ENCODE data around the gene METTL18. TPM values are rescaled to one million over a fixed set of nuclear protein-coding genes. Genes with fewer than 3 reads are reported as not detected.

METTL18 gene
- total RNA-seq, 3 donors from 2014 or later: 4.4 to 8.2 (median 6.5) TPM

DNA sequence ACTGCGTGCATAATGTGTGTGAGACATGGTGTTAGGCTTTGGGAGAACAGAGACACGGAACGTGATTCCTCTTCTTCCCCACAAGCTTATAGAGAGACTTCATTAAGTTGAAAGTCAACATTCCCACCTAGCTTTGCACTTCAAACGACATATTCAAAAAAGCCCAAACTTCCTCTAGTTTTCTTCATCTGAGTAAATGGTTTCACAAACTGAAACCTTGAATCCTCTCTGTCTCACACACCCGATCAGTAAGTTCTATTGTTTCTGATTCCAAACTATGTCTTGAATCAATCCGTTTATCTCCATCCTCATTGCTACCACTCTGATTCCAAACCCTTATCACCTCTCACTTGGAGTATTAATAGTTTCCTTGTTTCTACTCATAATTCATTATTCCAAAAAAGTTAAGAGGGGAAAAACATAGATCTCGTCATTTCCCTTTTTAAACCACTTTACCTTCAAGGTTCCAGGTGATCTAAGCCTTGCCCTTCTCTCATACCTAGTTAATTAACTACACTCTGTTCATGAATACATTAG lies 1.6 kb upstream of the METTL18 start:
- TF ChIP-seq, protein P1, sequence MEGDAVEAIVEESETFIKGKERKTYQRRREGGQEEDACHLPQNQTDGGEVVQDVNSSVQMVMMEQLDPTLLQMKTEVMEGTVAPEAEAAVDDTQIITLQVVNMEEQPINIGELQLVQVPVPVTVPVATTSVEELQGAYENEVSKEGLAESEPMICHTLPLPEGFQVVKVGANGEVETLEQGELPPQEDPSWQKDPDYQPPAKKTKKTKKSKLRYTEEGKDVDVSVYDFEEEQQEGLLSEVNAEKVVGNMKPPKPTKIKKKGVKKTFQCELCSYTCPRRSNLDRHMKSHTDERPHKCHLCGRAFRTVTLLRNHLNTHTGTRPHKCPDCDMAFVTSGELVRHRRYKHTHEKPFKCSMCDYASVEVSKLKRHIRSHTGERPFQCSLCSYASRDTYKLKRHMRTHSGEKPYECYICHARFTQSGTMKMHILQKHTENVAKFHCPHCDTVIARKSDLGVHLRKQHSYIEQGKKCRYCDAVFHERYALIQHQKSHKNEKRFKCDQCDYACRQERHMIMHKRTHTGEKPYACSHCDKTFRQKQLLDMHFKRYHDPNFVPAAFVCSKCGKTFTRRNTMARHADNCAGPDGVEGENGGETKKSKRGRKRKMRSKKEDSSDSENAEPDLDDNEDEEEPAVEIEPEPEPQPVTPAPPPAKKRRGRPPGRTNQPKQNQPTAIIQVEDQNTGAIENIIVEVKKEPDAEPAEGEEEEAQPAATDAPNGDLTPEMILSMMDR (IDR thresholded peaks at IDR 0.05): no peak
- H3K36me3 ChIP-seq (ENCODE audit: low read depth): no peaks in the 10 kb centered on the region
- DNase-seq: no peak
- no peak for ATAC-seq
- H3K4me1 ChIP-seq (ENCODE audit: low read depth): peaks cover 20% of the 10 kb centered on the region
- intact Hi-C loops (cut with DNase I, micrococcal nuclease): no loop called here
- no peaks in the 10 kb centered on the region for H3K9me3 ChIP-seq
- H3K4me3 ChIP-seq: no peak overlapping the region

DNA sequence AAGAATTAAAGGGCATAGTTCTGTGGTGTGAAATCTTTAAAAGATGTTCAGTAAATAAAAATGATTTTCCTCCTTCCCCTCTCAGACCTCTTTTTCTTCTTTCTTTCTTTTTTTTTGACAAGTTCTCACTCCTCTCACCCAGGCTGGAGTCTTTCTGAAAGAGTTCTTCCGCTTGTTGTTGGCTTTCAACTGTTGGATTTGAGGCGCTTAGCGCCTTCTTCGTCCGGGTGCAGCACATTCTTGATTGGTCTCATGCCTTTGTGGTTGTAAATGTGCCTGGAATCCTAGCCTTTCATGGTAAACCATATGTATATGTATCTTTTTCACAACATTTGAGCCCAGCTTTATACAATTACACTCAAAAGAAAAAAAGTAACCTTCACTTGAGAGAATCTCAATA lies 980 bp upstream of the METTL18 start:
- H3K9me3 ChIP-seq: no peaks in the 10 kb centered on the region
- no peak for ATAC-seq
- TF ChIP-seq, protein P1 (IDR thresholded peaks at IDR 0.05): no peak
- DNase-seq: no peak
- intact Hi-C loops (cut with DNase I, micrococcal nuclease): no loop called here
- H3K4me3 ChIP-seq: no peak overlapping the region
- H3K36me3 ChIP-seq (ENCODE audit: low read depth): no peaks in the 10 kb centered on the region
- H3K4me1 ChIP-seq (ENCODE audit: low read depth): peaks cover 20% of the 10 kb centered on the region

DNA sequence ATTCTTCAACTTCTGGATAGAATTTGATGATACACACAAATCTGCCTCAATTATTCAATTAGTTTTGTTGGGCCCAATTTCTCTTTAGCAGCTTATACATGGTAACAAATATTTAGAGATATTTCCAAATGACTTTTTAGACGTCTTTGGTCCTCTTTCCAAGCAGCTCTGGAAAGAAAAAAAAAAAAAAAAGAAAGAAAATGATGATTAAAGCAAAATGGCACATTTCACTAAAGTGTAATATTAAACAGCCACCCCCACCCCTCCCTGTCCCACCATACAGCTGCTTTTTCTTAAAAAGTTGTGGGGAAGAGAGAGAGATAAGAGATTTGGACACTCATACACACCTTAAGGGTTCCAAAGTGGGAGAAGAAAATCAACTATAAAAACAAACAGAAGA lies 977 bp downstream of the METTL18 start:
- ATAC-seq: no peak
- Histone ChIP-seq H3K36me3 (ENCODE audit: low read depth) (no peaks in the 10 kb centered on the region), H3K9me3 (no peaks in the 10 kb centered on the region), H3K4me3 (no peak overlapping the region), H3K4me1 (ENCODE audit: low read depth) (peaks cover 20% of the 10 kb centered on the region)
- no peak for DNase-seq
- TF ChIP-seq, protein P1 (IDR thresholded peaks at IDR 0.05): no peak
- intact Hi-C loops (cut with DNase I, micrococcal nuclease): no loop called here

DNA sequence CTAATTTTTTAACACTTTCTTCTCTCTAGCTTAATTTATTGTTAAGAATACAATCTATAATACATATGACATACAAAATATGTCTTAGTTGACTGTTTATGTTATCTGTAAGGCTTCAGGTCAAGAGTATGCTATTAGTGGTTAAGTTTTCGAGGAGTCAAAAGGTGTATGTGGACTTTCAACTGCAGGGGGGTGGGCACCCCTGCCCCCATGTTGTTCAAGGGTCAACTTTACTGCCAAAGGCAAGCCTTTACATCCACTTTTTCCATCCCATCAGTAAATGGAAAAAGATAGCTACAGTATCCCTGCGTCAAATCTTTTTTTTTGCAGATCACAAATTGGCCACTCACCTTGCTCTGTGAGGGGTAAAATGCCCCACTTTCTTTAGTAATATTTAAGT lies 6.3 kb downstream of the METTL18 start:
- TF ChIP-seq, protein P1 (IDR thresholded peaks at IDR 0.05): no peak
- intact Hi-C loops (cut with DNase I, micrococcal nuclease): no loop called here
- ATAC-seq (no peak), DNase-seq (no peak)
- Histone ChIP-seq H3K4me1 (ENCODE audit: low read depth) (peaks cover 2% of the 10 kb centered on the region), H3K4me3 (no peak overlapping the region), H3K9me3 (no peaks in the 10 kb centered on the region), H3K36me3 (ENCODE audit: low read depth) (no peaks in the 10 kb centered on the region)

DNA sequence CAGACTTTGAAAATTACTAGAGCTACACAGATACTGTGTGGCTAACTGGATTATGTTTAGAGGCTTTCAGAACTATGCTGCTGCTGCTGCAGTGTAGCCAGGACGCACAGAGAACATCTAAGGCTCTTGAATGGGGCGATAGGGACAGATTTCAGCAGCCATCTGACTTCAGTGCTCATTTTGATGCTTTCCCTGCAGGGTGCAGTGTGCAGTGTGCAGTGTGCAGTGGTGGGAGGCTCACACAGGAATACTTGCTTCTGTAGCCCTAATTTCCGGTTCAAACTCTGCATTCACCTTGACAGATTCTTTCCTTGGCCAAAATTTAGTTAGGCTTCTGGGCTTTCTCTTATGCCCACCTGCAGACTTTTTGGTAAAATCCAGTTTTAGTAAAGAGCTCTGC lies 7.7 kb downstream of the METTL18 start:
- H3K36me3 ChIP-seq (ENCODE audit: low read depth): no peaks in the 10 kb centered on the region
- no peaks in the 10 kb centered on the region for H3K9me3 ChIP-seq
- intact Hi-C loops (cut with DNase I, micrococcal nuclease): no loop called here
- DNase-seq (no peak), ATAC-seq (no peak)
- H3K4me1 ChIP-seq (ENCODE audit: low read depth): no peaks in the 10 kb centered on the region
- TF ChIP-seq, protein P1 (IDR thresholded peaks at IDR 0.05): no peak
- no peak overlapping the region for H3K4me3 ChIP-seq

DNA sequence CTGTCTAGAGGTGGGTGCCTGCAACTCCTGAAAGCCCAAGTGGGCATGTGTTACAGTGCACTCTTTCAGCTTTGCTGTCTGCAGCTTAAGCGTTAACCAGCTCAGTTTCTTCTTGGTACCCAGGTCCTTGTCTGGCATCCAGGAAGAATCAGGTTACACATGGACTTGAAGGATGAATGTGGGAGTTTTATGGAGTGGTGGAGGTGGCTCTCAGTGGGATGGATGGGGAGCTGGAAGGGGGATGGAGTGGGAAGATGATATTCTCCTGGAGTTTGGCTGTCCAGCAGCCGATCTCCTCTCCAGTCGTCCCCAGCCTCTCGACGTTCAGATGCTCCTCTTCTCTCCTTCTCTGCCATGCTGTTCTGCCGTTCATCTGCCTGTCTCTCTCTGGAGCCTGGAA lies 9.4 kb downstream of the METTL18 start:
- no peaks in the 10 kb centered on the region for H3K9me3 ChIP-seq
- DNase-seq (no peak), ATAC-seq (no peak)
- H3K4me3 ChIP-seq: no peak overlapping the region
- H3K36me3 ChIP-seq (ENCODE audit: low read depth): no peaks in the 10 kb centered on the region
- no peaks in the 10 kb centered on the region for H3K4me1 ChIP-seq (ENCODE audit: low read depth)
- intact Hi-C loops (cut with DNase I, micrococcal nuclease): no loop called here
- TF ChIP-seq, protein P1 (IDR thresholded peaks at IDR 0.05): no peak

Measured in mucosa of descending colon (tissue), 3 donors.